Measurements from ENCODE around the gene KLF7. TPM values are rescaled to one million over a fixed set of nuclear protein-coding genes. Genes with fewer than 3 reads are reported as not detected.

Gene KLF7
- total RNA-seq, 1 donor from 2014 or later = 22.2 TPM

- DNase-seq (ENCODE audit: low read depth) = no peak
- no peak overlapping the region for H3K4me3 ChIP-seq (ENCODE audit: low read depth, low read length)
- TF ChIP-seq CTCF (conservative IDR thresholded peaks at IDR 0.05; ENCODE audit: low read depth, low read length) = no peak
Measured at GRCh38 chr2:207202645-207203044, 36.9 kb upstream of the KLF7 start.

- no peak for TF ChIP-seq CTCF (conservative IDR thresholded peaks at IDR 0.05; ENCODE audit: low read depth, low read length)
- no peak overlapping the region for H3K4me3 ChIP-seq (ENCODE audit: low read depth, low read length)
- DNase-seq (ENCODE audit: low read depth) = no peak
Measured at GRCh38 chr2:207201416-207201815, 35.7 kb upstream of the KLF7 start.

- TF ChIP-seq CTCF (conservative IDR thresholded peaks at IDR 0.05; ENCODE audit: low read depth, low read length) = no peak
- H3K4me3 ChIP-seq (ENCODE audit: low read depth, low read length) = no peak overlapping the region
- DNase-seq (ENCODE audit: low read depth) = no peak
Measured at GRCh38 chr2:207200136-207200535, 34.4 kb upstream of the KLF7 start.

DNA sequence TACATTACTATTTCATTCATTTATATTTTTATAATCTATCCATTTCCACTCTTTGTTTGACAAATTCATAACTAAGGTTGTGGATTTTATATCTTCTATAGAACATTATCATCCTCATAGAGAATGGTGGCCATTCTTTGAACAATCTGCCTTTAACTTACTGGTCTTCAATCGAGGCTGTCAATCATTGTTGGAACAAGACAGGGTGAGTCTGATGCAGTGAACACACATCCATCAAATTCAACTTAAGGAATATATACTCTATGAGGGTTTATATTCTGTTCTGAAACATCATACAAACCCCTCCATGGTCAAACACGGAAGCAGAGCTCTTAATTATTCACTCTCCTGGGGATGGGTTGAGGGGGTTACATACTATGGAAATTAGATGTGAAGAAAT is 28.3 kb upstream of the KLF7 start:
- H3K4me3 ChIP-seq (ENCODE audit: low read depth, low read length) = no peak overlapping the region
- DNase-seq (ENCODE audit: low read depth) = no peak
- TF ChIP-seq CTCF (conservative IDR thresholded peaks at IDR 0.05; ENCODE audit: low read depth, low read length) = no peak

GRCh38 chr2:207188626-207189419 is 23.1 kb upstream of the KLF7 start:
- no peak for TF ChIP-seq CTCF (conservative IDR thresholded peaks at IDR 0.05; ENCODE audit: low read depth, low read length)
- H3K4me3 ChIP-seq (ENCODE audit: low read depth, low read length) = no peak overlapping the region
- DNase-seq (ENCODE audit: low read depth) = no peak

DNA sequence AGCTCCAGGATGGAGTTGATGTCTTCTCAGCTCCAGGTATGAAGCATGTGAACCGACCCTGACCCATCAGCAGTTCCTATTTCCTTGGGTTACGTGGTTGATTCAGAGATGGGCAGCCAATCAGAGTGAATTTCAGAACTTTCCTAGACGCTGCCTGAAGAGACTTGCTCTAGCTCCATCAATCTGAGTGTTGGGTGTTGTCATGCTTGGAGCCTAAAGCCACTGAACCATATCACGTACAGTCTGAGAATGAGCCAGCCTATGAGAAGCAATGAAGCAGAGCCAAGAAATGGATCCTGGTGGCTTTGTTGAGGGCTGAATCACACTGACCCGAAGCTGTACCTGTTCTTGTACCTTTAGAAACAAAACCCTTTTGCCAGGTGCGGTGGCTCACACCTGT is 19.6 kb upstream of the KLF7 start:
- no peak for DNase-seq (ENCODE audit: low read depth)
- no peak for TF ChIP-seq CTCF (conservative IDR thresholded peaks at IDR 0.05; ENCODE audit: low read depth, low read length)

GRCh38 chr2:207184768-207185167 is 19.0 kb upstream of the KLF7 start:
- DNase-seq (ENCODE audit: low read depth) = no peak
- no peak overlapping the region for H3K4me3 ChIP-seq (ENCODE audit: low read depth, low read length)
- TF ChIP-seq CTCF (conservative IDR thresholded peaks at IDR 0.05; ENCODE audit: low read depth, low read length) = no peak

More for the DNA sequence above, 19.6 kb upstream of the KLF7 start:
- H3K4me3 ChIP-seq (ENCODE audit: low read depth, low read length) = no peak overlapping the region

Data from epithelial cell of proximal tubule (primary cell).